Osteocyte (in vitro differentiated cells): ENCODE measurements around the gene ANXA7. TPM values are rescaled to one million over a fixed set of nuclear protein-coding genes. Genes with fewer than 3 reads are reported as not detected.

Experiments used
- DNase-seq: peaks from one replicate; pipeline ENCODE4 v3.0.0; 2021; ENCODE audit warnings: mixed read lengths; ENCODE audit not compliant: unreplicated experiment; ENCODE audit errors: extremely low spot score
- H3K27ac Mint-ChIP-seq: one replicate; pipeline ENCODE4 v1.8.0; 2021; ENCODE audit warnings: mild to moderate bottlenecking, mixed read lengths; ENCODE audit not compliant: unreplicated experiment
- H3K27me3 Mint-ChIP-seq: one replicate; pipeline ENCODE4 v1.8.0; 2021; ENCODE audit warnings: mixed read lengths; ENCODE audit not compliant: unreplicated experiment
- H3K36me3 Mint-ChIP-seq: one replicate; pipeline ENCODE4 v1.8.0; 2021; ENCODE audit warnings: mixed read lengths; ENCODE audit not compliant: unreplicated experiment
- H3K4me1 Mint-ChIP-seq: one replicate; pipeline ENCODE4 v1.8.0; 2021; ENCODE audit warnings: mixed read lengths; ENCODE audit not compliant: unreplicated experiment
- H3K4me3 Mint-ChIP-seq: one replicate; pipeline ENCODE4 v1.8.0; 2021; ENCODE audit warnings: mild to moderate bottlenecking, moderate library complexity, mixed read lengths; ENCODE audit not compliant: unreplicated experiment
- H3K9me3 Mint-ChIP-seq: one replicate; pipeline ENCODE4 v1.8.0; 2021; ENCODE audit warnings: mixed read lengths; ENCODE audit not compliant: unreplicated experiment
- CTCF ChIP-seq: fragments of 200-600 bp; sonication (generic); IDR thresholded peaks from 2 replicates; pipeline ENCODE4 v1.5.0; 2021; ENCODE audit warnings: antibody characterized with exemption, mild to moderate bottlenecking, moderate library complexity
- long read RNA-seq: library from polyadenylated mRNA; unstranded; transcript quantifications from one replicate; pipeline ENCODE4 v2.0.0, GENCODE V29; 2021
- total RNA-seq: library from RNA; stranded (reverse); gene quantifications from 2 replicates; pipeline ENCODE4 v1.2.1, GENCODE V29; 2021

ANXA7 gene
- 83.5 and 93.7 TPM in 2 replicates for total RNA-seq
- long read RNA-seq, transcript ANXA7-202 (13 exons, 2,452 nt), result major isoform, 1,128 of 1,414 reads
- long read RNA-seq, partial matches to known transcripts, result 147 of 1,414 reads
- long read RNA-seq, other reads (novel, unspliced or antisense), result 138 of 1,414 reads

- H3K27ac Mint-ChIP-seq, result peak within 1 kb of the TSS; percentile 92
- peaks cover 24% of the 10 kb centered on the region for H3K4me1 Mint-ChIP-seq
- no peaks in the 10 kb centered on the region for H3K27me3 Mint-ChIP-seq
- TF ChIP-seq CTCF, result peak; percentile 42
- H3K4me3 Mint-ChIP-seq, result peak within 1 kb of the TSS; percentile 83
- peaks cover 5% of the 10 kb centered on the region for H3K36me3 Mint-ChIP-seq
- DNase-seq, result peak; percentile 95
- no peaks in the 10 kb centered on the region for H3K9me3 Mint-ChIP-seq
Measured at GRCh38 chr10:73413528-73414229, at the start of gene ANXA7. TSS of gene ANXA7 (minus strand) at chr10:73414058. CDS start at chr10:73400856, 13,202 bp downstream.

- H3K27ac Mint-ChIP-seq, result no peak overlapping the region
- no peaks in the 10 kb centered on the region for H3K27me3 Mint-ChIP-seq
- H3K9me3 Mint-ChIP-seq, result no peaks in the 10 kb centered on the region
- H3K4me3 Mint-ChIP-seq, result no peak overlapping the region
- no peak for TF ChIP-seq CTCF
- H3K4me1 Mint-ChIP-seq, result peaks cover 5% of the 10 kb centered on the region
- H3K36me3 Mint-ChIP-seq, result peaks cover 27% of the 10 kb centered on the region
- no peak for DNase-seq
Measured at GRCh38 chr10:73460897-73461296, 47.0 kb upstream of the ANXA7 start.

GRCh38 chr10:73459683-73460314, 45.9 kb upstream of the ANXA7 start:
- no peak for DNase-seq
- H3K27me3 Mint-ChIP-seq, result no peaks in the 10 kb centered on the region
- no peaks in the 10 kb centered on the region for H3K9me3 Mint-ChIP-seq
- H3K27ac Mint-ChIP-seq, result peak overlapping the region; percentile 20
- H3K4me3 Mint-ChIP-seq, result no peak overlapping the region
- peaks cover 21% of the 10 kb centered on the region for H3K36me3 Mint-ChIP-seq
- H3K4me1 Mint-ChIP-seq, result peaks cover 5% of the 10 kb centered on the region
- TF ChIP-seq CTCF, result no peak

GRCh38 chr10:73456187-73456890, 42.5 kb upstream of the ANXA7 start:
- no peak for TF ChIP-seq CTCF
- H3K4me3 Mint-ChIP-seq, result no peak overlapping the region
- DNase-seq, result no peak
- H3K9me3 Mint-ChIP-seq, result no peaks in the 10 kb centered on the region
- H3K36me3 Mint-ChIP-seq, result peaks cover 29% of the 10 kb centered on the region
- H3K27me3 Mint-ChIP-seq, result no peaks in the 10 kb centered on the region
- no peak overlapping the region for H3K27ac Mint-ChIP-seq
- peaks cover 5% of the 10 kb centered on the region for H3K4me1 Mint-ChIP-seq

GRCh38 chr10:73449113-73449512, 35.3 kb upstream of the ANXA7 start:
- H3K27ac Mint-ChIP-seq, result no peak overlapping the region
- no peaks in the 10 kb centered on the region for H3K4me1 Mint-ChIP-seq
- peaks cover 47% of the 10 kb centered on the region for H3K36me3 Mint-ChIP-seq
- no peak overlapping the region for H3K4me3 Mint-ChIP-seq
- no peak for TF ChIP-seq CTCF
- DNase-seq, result no peak
- H3K27me3 Mint-ChIP-seq, result no peaks in the 10 kb centered on the region
- H3K9me3 Mint-ChIP-seq, result no peaks in the 10 kb centered on the region
